HepG2 (cell line): ENCODE measurements around the gene C5orf24. TPM values are rescaled to one million over a fixed set of nuclear protein-coding genes. Genes with fewer than 3 reads are reported as not detected.

Experiments used
- AGO2 ChIP-seq: fragments of 200-400 bp; formaldehyde crosslinking; optimal IDR thresholded peaks from 2 replicates; pipeline ENCODE3; 2017; ENCODE audit warnings: mild to moderate bottlenecking, low read depth, low read length, moderate library complexity
- HNRNPL ChIP-seq: fragments of 200-400 bp; formaldehyde crosslinking; IDR thresholded peaks from 2 replicates; pipeline ENCODE4 v1.6.1; 2017; ENCODE audit warnings: mild to moderate bottlenecking, low read depth, low read length
- NFYC ChIP-seq: IDR thresholded peaks from 2 replicates; pipeline ENCODE4 v1.6.1; 2016; ENCODE audit warnings: missing genetic modification reagents, missing compliant biosample characterization
- REPIN1 ChIP-seq: sonication (generic); formaldehyde crosslinking; IDR thresholded peaks from 2 replicates; pipeline ENCODE4 v1.8.0; 2022; ENCODE audit warnings: missing genetic modification reagents, low read depth, mild to moderate bottlenecking, borderline replicate concordance
- SAFB2 ChIP-seq: sonication (generic); formaldehyde crosslinking; IDR thresholded peaks from 2 replicates; pipeline ENCODE4 v1.5.1; 2020; ENCODE audit warnings: missing genetic modification reagents, low read depth, mild to moderate bottlenecking, borderline replicate concordance
- SIN3A ChIP-seq: IDR thresholded peaks from 2 replicates; pipeline ENCODE4 v1.6.1; 2011; ENCODE audit warnings: low read depth, mild to moderate bottlenecking, control low read depth, low read length, borderline replicate concordance
- SMARCE1 ChIP-seq: fragments of 450-650 bp; IDR thresholded peaks from 2 replicates; pipeline ENCODE4 v1.6.1; 2017; ENCODE audit warnings: borderline replicate concordance
- SMYD3 ChIP-seq: sonication (generic); formaldehyde crosslinking; IDR thresholded peaks from 2 replicates; pipeline ENCODE4 v1.8.1; 2023; ENCODE audit warnings: mild to moderate bottlenecking, missing genetic modification reagents
- SNAPC2 ChIP-seq: sonication (generic); formaldehyde crosslinking; IDR thresholded peaks from 2 replicates; pipeline ENCODE4 v1.8.1; 2022; ENCODE audit warnings: mild to moderate bottlenecking, missing genetic modification reagents
- SOX13 ChIP-seq, 3 experiments: fragments of 450-650 bp in 1 of 3; sonication (generic) in 1 of 3; formaldehyde crosslinking in 1 of 3; IDR thresholded peaks in 2 of 3; conservative IDR thresholded peaks in 1 of 3; 2 replicates each; pipeline versions ENCODE4 v1.5.0 to v1.6.1; 2016 to 2020; ENCODE audit warnings: antibody characterized with exemption in 1 of 3, mild to moderate bottlenecking in 1 of 3, missing compliant biosample characterization in 1 of 3, missing genetic modification reagents in 1 of 3, moderate library complexity in 1 of 3
- SOX6 ChIP-seq, 2 experiments: fragments of 450-650 bp in 1 of 2; sonication (generic) in 1 of 2; formaldehyde crosslinking in 1 of 2; IDR thresholded peaks; 2 replicates each; pipeline versions ENCODE4 v1.4.0 to v1.6.1; 2017 to 2020; ENCODE audit warnings: antibody characterized with exemption in 1 of 2, mild to moderate bottlenecking in 1 of 2, missing genetic modification reagents in 1 of 2
- ZNF557 ChIP-seq: sonication (generic); formaldehyde crosslinking; IDR thresholded peaks from 2 replicates; pipeline ENCODE4 v1.4.0; 2020; ENCODE audit warnings: missing genetic modification reagents
- ZNF598 ChIP-seq: sonication (generic); formaldehyde crosslinking; IDR thresholded peaks from 2 replicates; pipeline ENCODE4 v1.5.1; 2020; ENCODE audit warnings: mild to moderate bottlenecking, missing genetic modification reagents, borderline replicate concordance
- polyA plus RNA-seq, 8 experiments: library from polyadenylated mRNA; depleted of rRNA in 3 of 8; stranded (reverse) in 7 of 8; unstranded in 1 of 8; fragments of >200 nt; fragmentation: Illumina TruSeq in 4 of 8; extraction: Trizol in 4 of 8; gene quantifications; 2 replicates each; pipeline versions ENCODE4 v1.2.1 to v1.2.3, GENCODE V29; 2011 to 2016; ENCODE audit warnings: low read depth in 4 of 8, missing spikeins in 1 of 8, mixed read lengths in 1 of 8; ENCODE audit not compliant: insufficient read depth in 1 of 8
- total RNA-seq, 5 experiments: library from RNA; depleted of rRNA; stranded (reverse); fragments of >200 nt; fragmentation: Illumina TruSeq; extraction: Trizol; gene quantifications; 2 replicates each; pipeline ENCODE4 v1.2.3, GENCODE V29; 2016; ENCODE audit warnings: low read depth in 1 of 5
- TF ChIP-seq, protein P1 (sequence below): sonication (generic); formaldehyde crosslinking; IDR thresholded peaks from 2 replicates; pipeline ENCODE4 v1.5.1; 2020; ENCODE audit warnings: missing genetic modification reagents, mild to moderate bottlenecking, borderline replicate concordance
- TF ChIP-seq, protein P2 (sequence below): IDR thresholded peaks from 2 replicates; pipeline ENCODE4 v1.6.1; 2016
- TF ChIP-seq, protein P3 (sequence below): sonication (generic); formaldehyde crosslinking; conservative IDR thresholded peaks from 2 replicates; pipeline ENCODE4 v1.8.0; 2022; ENCODE audit warnings: low read depth, missing genetic modification reagents
- TF ChIP-seq, protein P4 (sequence below): sonication (generic); formaldehyde crosslinking; IDR thresholded peaks from 2 replicates; pipeline ENCODE4 v1.4.0; 2020; ENCODE audit warnings: missing genetic modification reagents, mild to moderate bottlenecking, borderline replicate concordance
- TF ChIP-seq, protein P5 (sequence below), 2 experiments: sonication (generic) in 1 of 2; formaldehyde crosslinking in 1 of 2; IDR thresholded peaks; 2 replicates each; pipeline versions ENCODE4 v1.4.0 to v1.6.1; 2018 to 2020; ENCODE audit warnings: missing genetic modification reagents in 2 of 2, borderline replicate concordance in 1 of 2, low read depth in 1 of 2, mild to moderate bottlenecking in 1 of 2, missing biosample characterization in 1 of 2

Gene C5orf24
- total and polyA plus RNA-seq, 2 of the 13 experiments (the other 11 are each of a cell fraction or from before 2014, with no cell fraction given): 34.6 to 41.5 TPM

DNA sequence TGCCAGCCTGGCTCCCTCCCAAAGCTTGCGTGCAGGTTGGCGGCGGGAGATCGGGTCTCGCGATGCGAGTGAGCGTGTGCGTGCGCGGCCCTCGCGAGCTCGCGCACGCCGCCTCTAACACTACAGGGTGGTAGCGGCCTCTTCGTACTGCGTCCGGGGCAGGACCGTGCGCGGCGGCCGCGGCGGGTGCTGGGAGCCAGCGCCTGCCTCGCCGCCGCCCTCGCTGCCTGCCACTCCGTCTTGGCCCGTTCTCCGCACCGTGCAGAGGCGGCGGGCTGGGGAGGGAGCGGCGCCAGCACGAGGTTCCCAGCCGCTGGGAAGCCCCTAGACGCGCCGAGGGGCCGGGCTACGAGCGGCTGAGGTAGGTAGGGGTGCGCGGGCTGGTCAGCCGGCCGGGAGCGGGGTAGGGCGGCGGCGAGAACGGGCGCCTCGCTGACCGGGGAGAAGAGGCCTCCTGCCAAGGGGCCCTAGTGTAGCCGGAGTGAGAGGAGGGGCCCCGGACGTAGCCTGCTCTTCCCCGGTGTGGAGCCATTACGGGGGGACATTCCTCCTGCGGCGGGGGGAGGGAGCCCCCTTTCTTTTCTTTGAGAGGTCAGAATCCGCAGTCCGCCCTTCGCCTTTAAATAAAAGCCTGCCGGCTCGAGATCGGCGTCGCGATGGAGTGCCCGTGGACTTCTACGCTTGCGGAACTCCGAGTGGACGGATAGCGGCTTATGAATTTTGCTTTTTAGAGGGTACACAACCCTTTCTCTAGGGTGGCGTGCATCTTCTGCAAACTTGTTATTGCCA, at the start of gene C5orf24 (continued):
- TF ChIP-seq, protein P1, sequence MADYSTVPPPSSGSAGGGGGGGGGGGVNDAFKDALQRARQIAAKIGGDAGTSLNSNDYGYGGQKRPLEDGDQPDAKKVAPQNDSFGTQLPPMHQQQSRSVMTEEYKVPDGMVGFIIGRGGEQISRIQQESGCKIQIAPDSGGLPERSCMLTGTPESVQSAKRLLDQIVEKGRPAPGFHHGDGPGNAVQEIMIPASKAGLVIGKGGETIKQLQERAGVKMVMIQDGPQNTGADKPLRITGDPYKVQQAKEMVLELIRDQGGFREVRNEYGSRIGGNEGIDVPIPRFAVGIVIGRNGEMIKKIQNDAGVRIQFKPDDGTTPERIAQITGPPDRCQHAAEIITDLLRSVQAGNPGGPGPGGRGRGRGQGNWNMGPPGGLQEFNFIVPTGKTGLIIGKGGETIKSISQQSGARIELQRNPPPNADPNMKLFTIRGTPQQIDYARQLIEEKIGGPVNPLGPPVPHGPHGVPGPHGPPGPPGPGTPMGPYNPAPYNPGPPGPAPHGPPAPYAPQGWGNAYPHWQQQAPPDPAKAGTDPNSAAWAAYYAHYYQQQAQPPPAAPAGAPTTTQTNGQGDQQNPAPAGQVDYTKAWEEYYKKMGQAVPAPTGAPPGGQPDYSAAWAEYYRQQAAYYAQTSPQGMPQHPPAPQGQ (CRISPR knock-in tag): 0 out of 2 replicates have a peak, but pooled peaks have one; percentile 88
- TF ChIP-seq ZNF598 (CRISPR knock-in tag): peak; percentile 84; the same call in 1 of the 2 replicates
- TF ChIP-seq, protein P2, sequence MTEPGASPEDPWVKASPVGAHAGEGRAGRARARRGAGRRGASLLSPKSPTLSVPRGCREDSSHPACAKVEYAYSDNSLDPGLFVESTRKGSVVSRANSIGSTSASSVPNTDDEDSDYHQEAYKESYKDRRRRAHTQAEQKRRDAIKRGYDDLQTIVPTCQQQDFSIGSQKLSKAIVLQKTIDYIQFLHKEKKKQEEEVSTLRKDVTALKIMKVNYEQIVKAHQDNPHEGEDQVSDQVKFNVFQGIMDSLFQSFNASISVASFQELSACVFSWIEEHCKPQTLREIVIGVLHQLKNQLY (CRISPR knock-in tag): no peak
- no peak for TF ChIP-seq ZNF557
- TF ChIP-seq, protein P3, sequence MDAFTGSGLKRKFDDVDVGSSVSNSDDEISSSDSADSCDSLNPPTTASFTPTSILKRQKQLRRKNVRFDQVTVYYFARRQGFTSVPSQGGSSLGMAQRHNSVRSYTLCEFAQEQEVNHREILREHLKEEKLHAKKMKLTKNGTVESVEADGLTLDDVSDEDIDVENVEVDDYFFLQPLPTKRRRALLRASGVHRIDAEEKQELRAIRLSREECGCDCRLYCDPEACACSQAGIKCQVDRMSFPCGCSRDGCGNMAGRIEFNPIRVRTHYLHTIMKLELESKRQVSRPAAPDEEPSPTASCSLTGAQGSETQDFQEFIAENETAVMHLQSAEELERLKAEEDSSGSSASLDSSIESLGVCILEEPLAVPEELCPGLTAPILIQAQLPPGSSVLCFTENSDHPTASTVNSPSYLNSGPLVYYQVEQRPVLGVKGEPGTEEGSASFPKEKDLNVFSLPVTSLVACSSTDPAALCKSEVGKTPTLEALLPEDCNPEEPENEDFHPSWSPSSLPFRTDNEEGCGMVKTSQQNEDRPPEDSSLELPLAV (CRISPR knock-in tag): no peak
- no peak for TF ChIP-seq SOX6 (IDR thresholded peaks at IDR 0.05)
- peak; percentile 23; the same call in 1 of the 2 replicates for TF ChIP-seq SOX6 (CRISPR knock-in tag; IDR thresholded peaks at IDR 0.05)
- TF ChIP-seq REPIN1: peak; percentile 94
- 0 out of 2 replicates have a peak, but pooled peaks have one; percentile 48 for TF ChIP-seq SMYD3 (CRISPR knock-in tag)
- TF ChIP-seq SAFB2 (CRISPR knock-in tag): no peak; the same call in 1 of the 2 replicates
- TF ChIP-seq, protein P4, sequence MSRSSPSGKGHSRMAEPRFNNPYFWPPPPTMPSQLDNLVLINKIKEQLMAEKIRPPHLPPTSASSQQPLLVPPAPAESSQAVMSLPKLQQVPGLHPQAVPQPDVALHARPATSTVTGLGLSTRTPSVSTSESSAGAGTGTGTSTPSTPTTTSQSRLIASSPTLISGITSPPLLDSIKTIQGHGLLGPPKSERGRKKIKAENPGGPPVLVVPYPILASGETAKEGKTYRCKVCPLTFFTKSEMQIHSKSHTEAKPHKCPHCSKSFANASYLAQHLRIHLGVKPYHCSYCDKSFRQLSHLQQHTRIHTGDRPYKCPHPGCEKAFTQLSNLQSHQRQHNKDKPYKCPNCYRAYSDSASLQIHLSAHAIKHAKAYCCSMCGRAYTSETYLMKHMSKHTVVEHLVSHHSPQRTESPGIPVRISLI (CRISPR knock-in tag): peak; percentile 62; the same call in 1 of the 2 replicates
- TF ChIP-seq, protein P5, sequence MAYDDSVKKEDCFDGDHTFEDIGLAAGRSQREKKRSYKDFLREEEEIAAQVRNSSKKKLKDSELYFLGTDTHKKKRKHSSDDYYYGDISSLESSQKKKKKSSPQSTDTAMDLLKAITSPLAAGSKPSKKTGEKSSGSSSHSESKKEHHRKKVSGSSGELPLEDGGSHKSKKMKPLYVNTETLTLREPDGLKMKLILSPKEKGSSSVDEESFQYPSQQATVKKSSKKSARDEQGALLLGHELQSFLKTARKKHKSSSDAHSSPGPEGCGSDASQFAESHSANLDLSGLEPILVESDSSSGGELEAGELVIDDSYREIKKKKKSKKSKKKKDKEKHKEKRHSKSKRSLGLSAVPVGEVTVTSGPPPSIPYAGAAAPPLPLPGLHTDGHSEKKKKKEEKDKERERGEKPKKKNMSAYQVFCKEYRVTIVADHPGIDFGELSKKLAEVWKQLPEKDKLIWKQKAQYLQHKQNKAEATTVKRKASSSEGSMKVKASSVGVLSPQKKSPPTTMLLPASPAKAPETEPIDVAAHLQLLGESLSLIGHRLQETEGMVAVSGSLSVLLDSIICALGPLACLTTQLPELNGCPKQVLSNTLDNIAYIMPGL (CRISPR knock-in tag; IDR thresholded peaks at IDR 0.05; ENCODE audit: borderline replicate concordance in 1 of 2, low read depth in 1 of 2): peak; percentile 94 to 95
- no peak for TF ChIP-seq SOX13 (IDR thresholded peaks at IDR 0.05)
- TF ChIP-seq SOX13 (CRISPR knock-in tag; conservative IDR thresholded peaks at IDR 0.05 in 1 of 2, IDR thresholded peaks at IDR 0.05 in 1 of 2): peak in 1 of 2 experiments; percentile 32; a peak in 1 of 4 replicates
- peak; percentile 50; the same call in 1 of the 2 replicates for TF ChIP-seq SIN3A
- TF ChIP-seq NFYC (CRISPR knock-in tag): peak; percentile 14; the same call in 1 of the 2 replicates
- TF ChIP-seq HNRNPL: 0 out of 2 replicates have a peak, but pooled peaks have one; percentile 26
- peak; percentile 72; the same call in 1 of the 2 replicates for TF ChIP-seq SNAPC2
- TF ChIP-seq AGO2: peak; percentile 99
- TF ChIP-seq SMARCE1: no peak
